Measurements from ENCODE around the gene DHDDS. TPM values are rescaled to one million over a fixed set of nuclear protein-coding genes. Genes with fewer than 3 reads are reported as not detected.
"Not testable (repeated sequence)": the region's sequence is repeated elsewhere in the genome, so short reads cannot be mapped to it uniquely, and the experiment has no call there.

Gene DHDDS
- total RNA-seq, 1 donor from 2014 or later, result 30.8 TPM

DNA sequence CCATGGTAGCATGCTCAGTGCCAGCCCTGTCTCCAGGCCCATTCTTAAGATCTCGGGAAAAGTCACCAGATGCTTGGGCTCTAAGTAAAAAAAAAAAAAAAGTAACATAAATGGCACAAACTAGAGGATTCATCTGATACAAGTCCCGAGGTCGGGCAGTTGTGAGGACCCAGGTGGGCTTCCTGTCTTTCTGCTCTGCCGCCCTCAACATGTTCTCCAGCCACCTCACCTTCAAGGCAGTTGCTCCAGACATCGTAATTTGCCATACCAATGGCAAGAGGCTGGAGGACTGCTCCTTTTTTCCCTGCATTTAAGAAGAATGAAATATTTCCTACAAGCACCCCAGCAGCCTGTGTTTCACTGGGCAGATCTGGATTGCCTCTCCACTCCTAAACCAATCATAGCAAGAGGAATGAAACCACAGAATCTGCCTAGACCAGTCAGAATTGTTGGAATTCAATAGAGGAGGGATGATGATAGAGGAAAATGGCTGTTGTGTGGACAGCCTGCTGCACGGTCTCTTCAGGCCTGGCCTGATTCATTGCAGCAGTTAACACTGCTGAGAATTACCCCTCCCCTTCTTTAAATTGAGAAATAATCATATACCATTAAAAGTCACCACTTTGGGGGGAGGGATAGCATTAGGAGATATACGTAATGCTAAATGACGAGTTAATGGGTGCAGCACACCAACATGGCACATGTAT is 45.5 kb downstream of the DHDDS start:
- no peak for DNase-seq

GRCh38 chr1:26478159-26478558 is 46.0 kb downstream of the DHDDS start:
- no peak for DNase-seq

GRCh38 chr1:26478988-26479387 is 46.9 kb downstream of the DHDDS start:
- DNase-seq, result no peak

GRCh38 chr1:26482921-26483320 is 50.8 kb downstream of the DHDDS start:
- no peak for DNase-seq

- DNase-seq, result no peak
Observed at GRCh38 chr1:26483980-26484379, 51.9 kb downstream of the DHDDS start.

GRCh38 chr1:26490155-26490554 is 58.0 kb downstream of the DHDDS start:
- no peak for DNase-seq

- no peak for DNase-seq
Observed at GRCh38 chr1:26493267-26493666, 61.1 kb downstream of the DHDDS start.

- no peak for DNase-seq
Observed at GRCh38 chr1:26493938-26494337, 61.8 kb downstream of the DHDDS start.

DNA sequence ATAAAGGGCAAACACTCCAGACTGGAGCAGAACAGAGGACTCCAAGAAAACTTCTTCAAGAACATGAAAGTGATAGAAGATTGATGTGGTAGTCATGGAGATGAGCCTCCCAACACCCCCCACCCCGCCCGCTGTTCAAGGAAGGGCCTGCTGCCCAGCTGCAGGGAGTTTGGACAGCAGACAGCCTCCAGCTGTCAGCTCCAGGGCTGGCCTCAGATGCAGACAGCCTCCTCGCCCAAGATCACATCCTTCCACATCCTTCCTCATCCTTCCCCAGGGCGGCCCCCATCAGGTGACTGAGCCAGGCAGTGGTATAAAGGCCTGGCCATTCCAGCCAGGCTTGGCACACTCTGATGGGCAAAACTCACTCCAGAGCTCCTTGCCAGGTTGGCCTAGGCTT is 64.7 kb downstream of the DHDDS start:
- peak; percentile 60 for DNase-seq

DNA sequence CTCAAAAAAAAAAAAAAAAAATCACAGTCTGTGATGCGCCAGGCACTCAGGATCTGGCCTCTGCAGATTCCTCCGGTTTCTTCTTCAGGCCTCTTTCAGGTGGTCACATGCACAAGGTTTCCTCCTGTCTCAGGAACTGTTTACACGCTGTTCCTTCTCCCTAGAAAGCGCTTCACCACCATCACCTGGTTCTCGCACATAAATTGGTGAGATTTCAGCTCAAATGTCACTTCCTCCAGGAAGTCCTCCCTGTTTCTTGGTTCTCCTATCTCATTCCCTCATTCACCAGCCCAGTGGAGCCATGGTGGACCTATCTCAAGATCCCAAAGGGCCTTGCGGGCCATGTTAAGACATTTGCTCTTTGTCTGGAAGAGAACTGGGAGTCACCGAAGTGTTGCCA is 66.8 kb downstream of the DHDDS start:
- no peak for DNase-seq

- no peak for DNase-seq
Observed at GRCh38 chr1:26500488-26501175, 68.5 kb downstream of the DHDDS start.

DNA sequence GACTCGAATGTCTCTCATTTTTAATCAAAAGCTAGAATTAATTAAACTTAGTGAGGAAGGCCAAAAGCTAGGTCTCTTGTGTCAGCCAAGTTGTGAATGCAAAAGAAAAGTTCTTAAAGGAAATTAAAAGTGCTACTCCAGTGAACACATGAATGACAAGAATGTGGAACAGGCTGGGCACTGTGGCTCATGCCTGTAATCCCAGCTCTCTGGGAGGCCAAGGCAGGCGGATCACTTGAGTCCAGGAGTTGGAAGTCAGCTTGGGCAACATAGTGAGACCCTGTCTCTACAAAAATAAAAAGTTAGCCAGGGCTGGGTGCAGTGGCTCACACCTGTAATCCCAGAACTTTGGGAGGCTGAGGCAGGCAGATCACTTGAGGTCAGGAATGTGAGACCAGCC is 78.6 kb downstream of the DHDDS start:
- not testable (repeated sequence) for DNase-seq

GRCh38 chr1:26515836-26516235 is 83.7 kb downstream of the DHDDS start:
- DNase-seq, result not testable (repeated sequence)

- DNase-seq, result no peak
Observed at GRCh38 chr1:26516987-26517765, 85.1 kb downstream of the DHDDS start.

DNA sequence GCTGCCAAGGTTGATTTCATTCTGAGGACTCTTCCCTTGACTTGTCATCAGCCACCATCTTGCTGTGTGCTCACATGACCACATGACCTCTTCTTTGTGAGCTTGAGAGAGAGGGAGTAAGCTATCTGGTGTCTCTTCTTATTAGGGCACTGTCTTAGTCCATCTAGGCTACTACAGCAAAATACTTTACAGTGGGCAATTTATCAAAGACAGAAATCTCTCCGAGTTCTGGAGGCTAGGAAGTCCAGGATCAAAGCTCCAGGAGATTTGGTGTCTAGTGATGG is 85.6 kb downstream of the DHDDS start:
- no peak for DNase-seq

DNA sequence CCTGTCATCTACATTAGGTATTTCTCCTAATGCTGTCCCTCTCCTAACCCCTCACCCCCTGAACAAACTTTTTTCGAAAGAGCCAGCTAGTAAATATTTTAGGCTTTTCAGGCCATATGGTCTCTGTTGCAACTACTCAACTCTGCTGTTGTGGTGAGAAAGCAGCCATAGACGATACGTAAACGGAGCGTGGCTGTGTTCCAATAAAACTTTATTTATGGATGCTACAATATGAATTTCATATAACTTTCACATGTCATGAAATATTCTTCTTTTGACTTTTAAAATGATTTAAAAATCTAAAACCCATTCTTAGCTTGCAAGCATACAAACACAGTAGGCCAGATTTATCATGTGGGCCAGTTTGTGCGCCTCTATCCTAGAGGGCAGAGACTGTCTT is 86.2 kb downstream of the DHDDS start:
- no peak for DNase-seq

DNA sequence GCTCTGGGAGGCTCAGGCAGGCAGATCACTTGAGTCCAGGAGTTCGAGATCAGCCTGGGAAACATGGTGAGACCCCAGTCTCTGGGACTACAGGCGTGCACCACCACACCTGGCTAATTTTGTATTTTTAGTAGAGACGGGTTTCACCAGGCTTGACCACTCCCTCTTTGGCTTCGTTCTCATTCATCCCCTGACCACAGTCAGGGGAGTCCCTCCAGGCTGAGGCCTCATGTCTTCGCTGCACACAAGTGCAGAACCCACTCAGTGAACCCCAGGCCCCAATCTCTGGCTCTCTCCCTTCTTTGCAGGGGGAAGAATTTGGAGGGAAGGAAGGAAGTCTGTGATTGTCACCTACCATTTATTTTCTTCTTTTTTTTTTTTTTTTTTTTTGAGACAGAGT is 88.2 kb downstream of the DHDDS start:
- DNase-seq, result no peak

Other genes with a start within 250 kb of the DHDDS start
- gene CATSPER4, start 241.7 kb upstream of the DHDDS start, total RNA-seq, result not detected
- 107 TPM for gene CEP85, start 198.1 kb upstream of the DHDDS start, total RNA-seq
- 7.7 TPM for gene SH3BGRL3, start 152.2 kb upstream of the DHDDS start, total RNA-seq
- gene UBXN11, start 125.7 kb upstream of the DHDDS start, total RNA-seq, result 7.8 TPM
- not detected for gene CD52, start 114.4 kb upstream of the DHDDS start, total RNA-seq
- gene CRYBG2, start 78.2 kb upstream of the DHDDS start, total RNA-seq, result 13.7 TPM
- gene ZNF683, start 59.6 kb upstream of the DHDDS start, total RNA-seq, result not detected
- not detected for gene LIN28A, start 21.5 kb upstream of the DHDDS start, total RNA-seq
- gene HMGN2, start 40.1 kb downstream of the DHDDS start, total RNA-seq, result 358 TPM
- 16.9 TPM for gene RPS6KA1, start 97.4 kb downstream of the DHDDS start, total RNA-seq